ENCODE measurements around the gene ALKAL2. TPM values are rescaled to one million over a fixed set of nuclear protein-coding genes. Genes with fewer than 3 reads are reported as not detected.

The ALKAL2 gene
- total RNA-seq, 1 donor from 2014 or later = 1.1 TPM

- DNase-seq = no peak
- Histone ChIP-seq H3K9me3 (replicated peaks) (peaks cover 15% of the 10 kb centered on the region), H3K27me3 (ENCODE audit: low read depth) (no peaks in the 10 kb centered on the region), H3K4me3 (no peak overlapping the region), H3K4me1 (no peaks in the 10 kb centered on the region), H3K27ac (replicated peaks) (no peak overlapping the region), H3K36me3 (peaks cover 47% of the 10 kb centered on the region)
- intact Hi-C loops (cut with micrococcal nuclease) = no loop called here
- no peak for TF ChIP-seq CTCF (IDR thresholded peaks at IDR 0.05; ENCODE audit: borderline replicate concordance)
Observed at GRCh38 chr2:238431-238830, 49.5 kb downstream of the ALKAL2 start.

- intact Hi-C loops (cut with micrococcal nuclease) = no loop called here
- Histone ChIP-seq H3K4me1 (no peaks in the 10 kb centered on the region), H3K27me3 (ENCODE audit: low read depth) (no peaks in the 10 kb centered on the region), H3K27ac (replicated peaks) (no peak overlapping the region), H3K9me3 (replicated peaks) (peaks cover 15% of the 10 kb centered on the region), H3K36me3 (peaks cover 46% of the 10 kb centered on the region), H3K4me3 (no peak overlapping the region)
- TF ChIP-seq CTCF (IDR thresholded peaks at IDR 0.05; ENCODE audit: borderline replicate concordance) = no peak
- no peak for DNase-seq
Observed at GRCh38 chr2:237878-238277, 50.0 kb downstream of the ALKAL2 start.

GRCh38 chr2:236993-237539, 50.8 kb downstream of the ALKAL2 start:
- no peak for DNase-seq
- Histone ChIP-seq H3K9me3 (replicated peaks) (peaks cover 8% of the 10 kb centered on the region), H3K4me1 (no peaks in the 10 kb centered on the region), H3K36me3 (peaks cover 43% of the 10 kb centered on the region), H3K27ac (replicated peaks) (no peak overlapping the region), H3K27me3 (ENCODE audit: low read depth) (no peaks in the 10 kb centered on the region), H3K4me3 (no peak overlapping the region)
- no peak for TF ChIP-seq CTCF (IDR thresholded peaks at IDR 0.05; ENCODE audit: borderline replicate concordance)
- intact Hi-C loops (cut with micrococcal nuclease) = no loop called here

GRCh38 chr2:234421-234820, 53.5 kb downstream of the ALKAL2 start:
- intact Hi-C loops (cut with micrococcal nuclease) = no loop called here
- Histone ChIP-seq H3K27me3 (ENCODE audit: low read depth) (no peaks in the 10 kb centered on the region), H3K36me3 (peaks cover 34% of the 10 kb centered on the region), H3K27ac (replicated peaks) (no peak overlapping the region), H3K9me3 (replicated peaks) (no peaks in the 10 kb centered on the region), H3K4me1 (no peaks in the 10 kb centered on the region), H3K4me3 (no peak overlapping the region)
- no peak for DNase-seq
- no peak for TF ChIP-seq CTCF (IDR thresholded peaks at IDR 0.05; ENCODE audit: borderline replicate concordance)

GRCh38 chr2:233030-233429, 54.9 kb downstream of the ALKAL2 start:
- no peaks in the 10 kb centered on the region for H3K27me3 ChIP-seq (ENCODE audit: low read depth)
- intact Hi-C loops (cut with micrococcal nuclease) = no loop called here

More at GRCh38 chr2:233030-233429, 54.9 kb downstream of the ALKAL2 start:
- peaks cover 37% of the 10 kb centered on the region for H3K36me3 ChIP-seq
- no peaks in the 10 kb centered on the region for H3K4me1 ChIP-seq
- TF ChIP-seq CTCF (IDR thresholded peaks at IDR 0.05; ENCODE audit: borderline replicate concordance) = no peak
- H3K27ac ChIP-seq (replicated peaks) = no peak overlapping the region
- H3K9me3 ChIP-seq (replicated peaks) = no peaks in the 10 kb centered on the region
- H3K4me3 ChIP-seq = no peak overlapping the region
- no peak for DNase-seq

Measured in left ventricle myocardium inferior (tissue), 1 donor.